ENCODE measurements around the gene PNPLA3. TPM values are rescaled to one million over a fixed set of nuclear protein-coding genes. Genes with fewer than 3 reads are reported as not detected.

The PNPLA3 gene
- total and polyA plus RNA-seq, 2 experiments from 2014 or later, result 17.1 to 17.3 TPM

- Histone ChIP-seq H3K4me2 (no peak overlapping the region), H3K36me3 (replicated peaks; ENCODE audit: insufficient read depth, low read depth) (peaks cover 3% of the 10 kb centered on the region), H3K4me3 (no peak overlapping the region), H3K27ac (no peak overlapping the region), H3K9me2 (replicated peaks; ENCODE audit: insufficient read depth) (no peaks in the 10 kb centered on the region), H2AFZ (no peak overlapping the region), H3K9me3 (ENCODE audit: low read depth) (no peaks in the 10 kb centered on the region), H3K27me3 (no peaks in the 10 kb centered on the region), H3K79me2 (peaks cover 9% of the 10 kb centered on the region), H3K4me1 (ENCODE audit: insufficient read depth) (no peaks in the 10 kb centered on the region), H4K20me1 (ENCODE audit: insufficient read depth, poor library complexity, severe bottlenecking) (no peaks in the 10 kb centered on the region)
- no peak for DNase-seq (ENCODE audit: low spot score)
- 95% methylated on average over 7 of the region's 7 CpGs for WGBS (ENCODE audit: low lambda C conversion rate, missing lambda C conversion rate)
- TF ChIP-seq CTCF (IDR thresholded peaks at IDR 0.05; ENCODE audit: poor library complexity) (no peak), EZH2phosphoT487 (IDR thresholded peaks at IDR 0.05; ENCODE audit: low read depth, severe bottlenecking, unreplicated experiment) (no peak), EZH2 (IDR thresholded peaks at IDR 0.05; ENCODE audit: borderline replicate concordance) (no peak)
These were observed 43.5 kb downstream of the PNPLA3 start for GRCh38 chr22:43967069-43967468.

DNA sequence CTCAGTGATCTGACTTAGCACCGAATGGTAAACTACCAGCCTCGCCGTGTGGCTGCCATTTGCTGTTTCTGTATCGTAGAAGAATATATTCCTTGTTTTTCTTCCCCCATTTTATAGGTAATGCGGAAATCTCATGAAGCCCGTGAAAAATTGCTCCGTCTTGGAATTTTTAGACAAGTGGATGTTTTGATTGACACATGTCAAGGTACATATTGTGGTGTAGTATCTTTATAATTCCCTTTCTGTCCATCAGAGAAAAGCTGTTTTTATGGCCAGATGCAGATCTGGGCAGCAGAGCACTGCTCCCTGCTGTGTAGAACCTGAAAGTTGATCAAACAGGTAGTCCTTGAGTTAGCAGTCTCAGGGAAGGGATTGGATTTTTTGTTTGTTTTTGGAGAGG lies 45.0 kb downstream of the PNPLA3 start:
- no peaks in the 10 kb centered on the region for H4K20me1 ChIP-seq (ENCODE audit: insufficient read depth, poor library complexity, severe bottlenecking)
- H3K9me2 ChIP-seq (replicated peaks; ENCODE audit: insufficient read depth), result no peaks in the 10 kb centered on the region
- H2AFZ ChIP-seq, result no peak overlapping the region
- no peaks in the 10 kb centered on the region for H3K79me2 ChIP-seq
- WGBS (ENCODE audit: low lambda C conversion rate, missing lambda C conversion rate), result 98% methylated on average over 7 of the region's 7 CpGs
- H3K27me3 ChIP-seq, result no peaks in the 10 kb centered on the region
- TF ChIP-seq EZH2 (IDR thresholded peaks at IDR 0.05; ENCODE audit: borderline replicate concordance), result no peak
- TF ChIP-seq CTCF (IDR thresholded peaks at IDR 0.05; ENCODE audit: poor library complexity), result no peak
- no peak for TF ChIP-seq EZH2phosphoT487 (IDR thresholded peaks at IDR 0.05; ENCODE audit: low read depth, severe bottlenecking, unreplicated experiment)
- H3K9me3 ChIP-seq (ENCODE audit: low read depth), result no peaks in the 10 kb centered on the region
- no peak overlapping the region for H3K27ac ChIP-seq
- DNase-seq (ENCODE audit: low spot score), result no peak
- no peak overlapping the region for H3K4me3 ChIP-seq
- peaks cover 3% of the 10 kb centered on the region for H3K36me3 ChIP-seq (replicated peaks; ENCODE audit: insufficient read depth, low read depth)
- H3K4me1 ChIP-seq (ENCODE audit: insufficient read depth), result no peaks in the 10 kb centered on the region
- H3K4me2 ChIP-seq, result no peak overlapping the region

- H3K27ac ChIP-seq, result no peak overlapping the region
- H3K36me3 ChIP-seq (replicated peaks; ENCODE audit: insufficient read depth, low read depth), result no peaks in the 10 kb centered on the region
- H3K79me2 ChIP-seq, result no peaks in the 10 kb centered on the region
- no peak overlapping the region for H3K4me2 ChIP-seq
- no peaks in the 10 kb centered on the region for H3K27me3 ChIP-seq
- no peaks in the 10 kb centered on the region for H3K9me3 ChIP-seq (ENCODE audit: low read depth)
- H4K20me1 ChIP-seq (ENCODE audit: insufficient read depth, poor library complexity, severe bottlenecking), result no peaks in the 10 kb centered on the region
- 95% methylated on average over 18 of the region's 19 CpGs for WGBS (ENCODE audit: low lambda C conversion rate, missing lambda C conversion rate)
- TF ChIP-seq EZH2 (IDR thresholded peaks at IDR 0.05; ENCODE audit: borderline replicate concordance) (no peak), CTCF (IDR thresholded peaks at IDR 0.05; ENCODE audit: poor library complexity) (no peak), EZH2phosphoT487 (IDR thresholded peaks at IDR 0.05; ENCODE audit: low read depth, severe bottlenecking, unreplicated experiment) (no peak)
- DNase-seq (ENCODE audit: low spot score), result no peak
- H3K9me2 ChIP-seq (replicated peaks; ENCODE audit: insufficient read depth), result no peaks in the 10 kb centered on the region
- H3K4me3 ChIP-seq, result no peak overlapping the region
- H2AFZ ChIP-seq, result no peak overlapping the region
- no peaks in the 10 kb centered on the region for H3K4me1 ChIP-seq (ENCODE audit: insufficient read depth)
These were observed 45.6 kb downstream of the PNPLA3 start for GRCh38 chr22:43969021-43969878.

All from hepatocyte (in vitro differentiated cells).